ENCODE results near the gene KBTBD13. TPM values are rescaled to one million over a fixed set of nuclear protein-coding genes. Genes with fewer than 3 reads are reported as not detected.

The KBTBD13 gene
- total and polyA plus RNA-seq, 3 donors from 2014 or later = 1.2 to 3.4 (median 2.4) TPM

- intact Hi-C loops (cut with DNase I; ENCODE audit: low total_unique reads) = no loop called here
- no peaks in the 10 kb centered on the region for H3K27me3 ChIP-seq
- H3K4me1 ChIP-seq = peaks cover 28% of the 10 kb centered on the region
- WGBS, 2 donors = 67 to 93% methylated on average over 9 to 24 of the region's 26 CpGs
- no peak overlapping the region for H3K4me3 ChIP-seq
- H3K36me3 ChIP-seq (ENCODE audit: low read depth, missing control alignments) = no peaks in the 10 kb centered on the region
- no peaks in the 10 kb centered on the region for H3K9me3 ChIP-seq
- TF ChIP-seq, protein P1, sequence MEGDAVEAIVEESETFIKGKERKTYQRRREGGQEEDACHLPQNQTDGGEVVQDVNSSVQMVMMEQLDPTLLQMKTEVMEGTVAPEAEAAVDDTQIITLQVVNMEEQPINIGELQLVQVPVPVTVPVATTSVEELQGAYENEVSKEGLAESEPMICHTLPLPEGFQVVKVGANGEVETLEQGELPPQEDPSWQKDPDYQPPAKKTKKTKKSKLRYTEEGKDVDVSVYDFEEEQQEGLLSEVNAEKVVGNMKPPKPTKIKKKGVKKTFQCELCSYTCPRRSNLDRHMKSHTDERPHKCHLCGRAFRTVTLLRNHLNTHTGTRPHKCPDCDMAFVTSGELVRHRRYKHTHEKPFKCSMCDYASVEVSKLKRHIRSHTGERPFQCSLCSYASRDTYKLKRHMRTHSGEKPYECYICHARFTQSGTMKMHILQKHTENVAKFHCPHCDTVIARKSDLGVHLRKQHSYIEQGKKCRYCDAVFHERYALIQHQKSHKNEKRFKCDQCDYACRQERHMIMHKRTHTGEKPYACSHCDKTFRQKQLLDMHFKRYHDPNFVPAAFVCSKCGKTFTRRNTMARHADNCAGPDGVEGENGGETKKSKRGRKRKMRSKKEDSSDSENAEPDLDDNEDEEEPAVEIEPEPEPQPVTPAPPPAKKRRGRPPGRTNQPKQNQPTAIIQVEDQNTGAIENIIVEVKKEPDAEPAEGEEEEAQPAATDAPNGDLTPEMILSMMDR (IDR thresholded peaks at IDR 0.05) = peak; percentile 83 to 93 (median 91)
- TF ChIP-seq POLR2A (IDR thresholded peaks at IDR 0.05) = no peak
- H3K27ac ChIP-seq = peak overlapping the region in 1 of 2 donors; percentile 3
- DNase-seq = peak; percentile 83
Measured at GRCh38 chr15:65054333-65055200, 22.0 kb upstream of the KBTBD13 start.

- TF ChIP-seq, protein P1 (IDR thresholded peaks at IDR 0.05) = no peak
- no peak for TF ChIP-seq POLR2A (IDR thresholded peaks at IDR 0.05)
- Histone ChIP-seq H3K4me3 (no peak overlapping the region), H3K27ac (peak overlapping the region in 1 of 2 donors; percentile 35), H3K27me3 (no peaks in the 10 kb centered on the region), H3K4me1 (peaks cover 34% of the 10 kb centered on the region), H3K9me3 (no peaks in the 10 kb centered on the region), H3K36me3 (ENCODE audit: low read depth, missing control alignments) (no peaks in the 10 kb centered on the region)
- peak; percentile 60 for DNase-seq
- 31 to 56% methylated on average over 6 of the region's 6 CpGs for WGBS, 2 donors
- intact Hi-C loops (cut with DNase I; ENCODE audit: low total_unique reads) = no loop called here
Measured at GRCh38 chr15:65055201-65055870, 21.2 kb upstream of the KBTBD13 start.

DNA sequence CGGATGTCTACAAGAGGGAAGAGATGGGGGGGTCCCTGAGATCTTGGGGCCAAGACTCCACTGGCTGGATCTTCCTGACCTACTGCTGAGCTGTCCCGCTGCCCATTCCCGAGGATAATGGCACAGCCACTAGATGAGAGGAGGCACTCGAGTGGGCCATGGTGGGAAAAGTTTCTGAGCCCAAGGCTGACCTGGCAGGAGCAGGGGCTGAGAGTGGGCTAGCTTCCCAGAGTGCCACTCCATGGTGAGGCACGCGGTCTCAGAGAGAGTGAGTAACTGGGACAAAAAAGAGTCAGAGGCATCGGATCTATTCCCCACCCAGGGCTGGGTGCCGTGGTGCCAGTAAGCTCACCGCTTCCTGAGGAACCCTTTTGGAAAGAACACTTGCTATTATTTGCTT lies 20.4 kb upstream of the KBTBD13 start:
- H3K4me1 ChIP-seq = peaks cover 37% of the 10 kb centered on the region
- H3K36me3 ChIP-seq (ENCODE audit: low read depth, missing control alignments) = no peaks in the 10 kb centered on the region
- TF ChIP-seq, protein P1 (IDR thresholded peaks at IDR 0.05) = no peak
- no peak for TF ChIP-seq POLR2A (IDR thresholded peaks at IDR 0.05)
- intact Hi-C loops (cut with DNase I; ENCODE audit: low total_unique reads) = no loop called here
- no peak overlapping the region for H3K27ac ChIP-seq
- no peaks in the 10 kb centered on the region for H3K9me3 ChIP-seq
- H3K27me3 ChIP-seq = no peaks in the 10 kb centered on the region
- no peak for DNase-seq
- no peak overlapping the region for H3K4me3 ChIP-seq
- 81 to 82% methylated on average over 9 of the region's 9 CpGs for WGBS, 2 donors

DNA sequence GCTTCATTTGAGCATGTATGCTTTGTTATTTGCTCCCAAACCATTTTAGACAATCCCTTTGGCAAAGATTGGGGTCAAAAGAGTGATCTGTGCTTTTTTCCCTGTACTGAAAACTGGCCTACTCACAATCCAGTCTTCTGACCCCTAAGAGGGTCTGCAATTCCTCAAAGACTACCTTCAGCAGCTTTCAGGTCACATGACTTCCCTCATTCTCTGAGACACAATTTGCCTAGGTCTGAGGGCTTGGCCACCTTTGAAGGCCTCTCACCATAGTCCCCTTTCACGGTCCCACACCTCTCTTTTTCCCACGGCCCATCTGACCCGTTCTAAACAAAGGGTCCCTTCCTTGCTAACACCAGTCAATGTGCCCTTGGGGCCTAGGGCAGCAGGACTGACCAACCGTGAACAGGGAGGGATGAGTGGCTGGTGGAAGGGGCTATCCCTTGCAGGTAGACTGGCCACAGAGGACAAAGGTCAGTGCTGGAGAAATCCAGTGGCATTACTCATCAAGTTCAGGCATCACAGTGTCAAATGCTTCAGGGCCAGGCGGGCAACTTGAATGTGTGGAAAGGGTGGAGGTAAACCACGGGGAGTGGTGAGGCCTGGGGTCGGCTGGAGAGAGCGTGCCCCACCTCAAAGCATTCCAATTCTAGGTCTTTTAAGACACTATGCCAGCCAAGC lies 19.5 kb upstream of the KBTBD13 start:
- no peaks in the 10 kb centered on the region for H3K9me3 ChIP-seq
- no peaks in the 10 kb centered on the region for H3K36me3 ChIP-seq (ENCODE audit: low read depth, missing control alignments)
- H3K27me3 ChIP-seq = no peaks in the 10 kb centered on the region
- H3K4me3 ChIP-seq = no peak overlapping the region
- no peak for DNase-seq
- no peak overlapping the region for H3K27ac ChIP-seq
- 88 to 90% methylated on average over 8 of the region's 8 CpGs for WGBS, 2 donors
- intact Hi-C loops (cut with DNase I; ENCODE audit: low total_unique reads) = no loop called here
- peaks cover 39% of the 10 kb centered on the region for H3K4me1 ChIP-seq
- TF ChIP-seq POLR2A (IDR thresholded peaks at IDR 0.05) = no peak
- TF ChIP-seq, protein P1 (IDR thresholded peaks at IDR 0.05) = no peak

All from testis (tissue), 3 donors.